Adrenal gland (tissue), 5 donors: Measurements from ENCODE around the gene ROS1.

Source experiments
- POLR2A ChIP-seq, 2 donors: fragments of 450-650 bp; IDR thresholded peaks; one replicate each; pipeline ENCODE4 v1.6.1; 2017; ENCODE audit warnings: antibody characterized with exemption in 2 of 2, mild to moderate bottlenecking in 2 of 2, moderate library complexity in 1 of 2
- TF ChIP-seq, protein P1 (sequence below), 6 experiments: fragments of 450-650 bp in 4 of 6; fragments of 200-600 bp in 2 of 6; sonication (generic) in 1 of 6; IDR thresholded peaks; 1 replicate in 5 of 6; 2 replicates in 1 of 6; pipeline versions ENCODE4 v1.5.1 to v1.8.0; 2016 to 2021; ENCODE audit warnings: antibody characterized with exemption in 6 of 6, mild to moderate bottlenecking in 2 of 6, moderate library complexity in 1 of 6
- donor health status: DM: no; HTN: no; CAD: no.

- TF ChIP-seq, protein P1, sequence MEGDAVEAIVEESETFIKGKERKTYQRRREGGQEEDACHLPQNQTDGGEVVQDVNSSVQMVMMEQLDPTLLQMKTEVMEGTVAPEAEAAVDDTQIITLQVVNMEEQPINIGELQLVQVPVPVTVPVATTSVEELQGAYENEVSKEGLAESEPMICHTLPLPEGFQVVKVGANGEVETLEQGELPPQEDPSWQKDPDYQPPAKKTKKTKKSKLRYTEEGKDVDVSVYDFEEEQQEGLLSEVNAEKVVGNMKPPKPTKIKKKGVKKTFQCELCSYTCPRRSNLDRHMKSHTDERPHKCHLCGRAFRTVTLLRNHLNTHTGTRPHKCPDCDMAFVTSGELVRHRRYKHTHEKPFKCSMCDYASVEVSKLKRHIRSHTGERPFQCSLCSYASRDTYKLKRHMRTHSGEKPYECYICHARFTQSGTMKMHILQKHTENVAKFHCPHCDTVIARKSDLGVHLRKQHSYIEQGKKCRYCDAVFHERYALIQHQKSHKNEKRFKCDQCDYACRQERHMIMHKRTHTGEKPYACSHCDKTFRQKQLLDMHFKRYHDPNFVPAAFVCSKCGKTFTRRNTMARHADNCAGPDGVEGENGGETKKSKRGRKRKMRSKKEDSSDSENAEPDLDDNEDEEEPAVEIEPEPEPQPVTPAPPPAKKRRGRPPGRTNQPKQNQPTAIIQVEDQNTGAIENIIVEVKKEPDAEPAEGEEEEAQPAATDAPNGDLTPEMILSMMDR (IDR thresholded peaks at IDR 0.05), result no peak
- no peak for TF ChIP-seq POLR2A (IDR thresholded peaks at IDR 0.05)
Observed at GRCh38 chr6:117262799-117263198, 162.9 kb downstream of the ROS1 start.
